BLaER1 treated with 17β-estradiol and CSF1 and Interleukin-3, amounts not matched to agents 10 nM and 100 nM (cell line): Measurements from ENCODE around the gene ARHGEF19.

Experiments
- H3K27ac ChIP-seq, 11 experiments: shearing (Covaris generic); formaldehyde crosslinking; 2 replicates each; pipeline ENCODE4 v1.8.1; 2022
- H3K27me3 ChIP-seq, 11 experiments: shearing (Covaris generic); formaldehyde crosslinking; 2 replicates each; pipeline ENCODE4 v1.8.1; 2022
- H3K36me3 ChIP-seq, 11 experiments: shearing (Covaris generic); formaldehyde crosslinking; 2 replicates each; pipeline ENCODE4 v1.8.1; 2022
- H3K4me1 ChIP-seq, 10 experiments: shearing (Covaris generic); formaldehyde crosslinking; 2 replicates each; pipeline ENCODE4 v1.8.1; 2022
- H3K4me2 ChIP-seq, 11 experiments: shearing (Covaris generic); formaldehyde crosslinking; 2 replicates each; pipeline ENCODE4 v1.8.1; 2022
- H3K4me3 ChIP-seq, 10 experiments: shearing (Covaris generic); formaldehyde crosslinking; 2 replicates each; pipeline ENCODE4 v1.8.1; 2022
- H3K9ac ChIP-seq, 11 experiments: shearing (Covaris generic); formaldehyde crosslinking; 2 replicates each; pipeline ENCODE4 v1.8.1; 2022
- H3K9me3 ChIP-seq, 11 experiments: shearing (Covaris generic); formaldehyde crosslinking; replicated peaks in 1 of 11; 2 replicates each; pipeline ENCODE4 v1.8.1; 2022
- H4K20me1 ChIP-seq, 11 experiments: shearing (Covaris generic); formaldehyde crosslinking; 2 replicates each; pipeline ENCODE4 v1.8.1; 2022
- Cebpa-rat ChIP-seq, 11 experiments: shearing (Covaris generic); IDR thresholded peaks; 2 replicates each; pipeline ENCODE4 v1.8.1; 2022

The ARHGEF19 gene

DNA sequence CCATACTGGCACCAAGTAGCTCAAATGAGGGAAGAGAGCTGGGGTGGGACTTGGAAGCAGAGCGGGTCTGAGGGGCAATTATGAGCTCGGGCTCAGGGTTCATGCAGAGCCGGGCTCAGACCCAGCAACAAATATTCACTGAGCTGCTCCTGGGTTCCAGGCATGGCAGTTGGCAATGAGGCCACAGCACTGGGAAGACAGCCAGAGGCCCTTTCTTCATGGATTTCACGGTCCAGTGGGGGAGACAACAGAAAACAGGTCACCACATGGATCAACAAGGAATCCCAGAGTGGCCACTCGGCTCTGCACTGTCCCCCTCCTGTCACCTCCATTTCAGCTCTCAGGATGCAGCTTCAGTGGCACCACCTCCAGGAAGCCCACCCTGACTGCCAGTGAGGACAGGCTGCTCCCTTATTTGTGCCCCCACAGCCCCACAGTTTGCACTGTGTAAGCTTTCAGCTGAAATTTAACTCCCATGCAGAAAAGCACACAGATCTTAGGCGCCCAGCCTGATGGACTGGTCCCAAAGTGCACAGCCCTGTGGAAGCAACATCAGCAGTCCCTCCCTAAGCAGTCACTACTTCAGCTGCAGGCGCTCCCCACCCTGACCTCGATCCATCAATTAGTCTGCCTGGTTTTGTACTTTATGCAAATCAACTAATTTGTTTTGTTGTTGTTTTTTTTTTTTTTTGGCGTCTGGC lies 22.4 kb downstream of the ARHGEF19 start:
- Histone ChIP-seq H3K36me3 (no peaks in the 10 kb centered on the region), H4K20me1 (no peaks in the 10 kb centered on the region; a peak in 1 of 22 replicates), H3K27ac (no peak overlapping the region), H3K4me2 (no peak overlapping the region), H3K27me3 (no peaks in the 10 kb centered on the region), H3K9me3 (no peaks in the 10 kb centered on the region), H3K4me3 (no peak overlapping the region), H3K4me1 (peaks cover 0 to 20% (median 11%) of the 10 kb centered on the region in 10 experiments; a peak in 16 of 20 replicates), H3K9ac (no peak overlapping the region)
- no peak for TF ChIP-seq Cebpa-rat (IDR thresholded peaks at IDR 0.05)

DNA sequence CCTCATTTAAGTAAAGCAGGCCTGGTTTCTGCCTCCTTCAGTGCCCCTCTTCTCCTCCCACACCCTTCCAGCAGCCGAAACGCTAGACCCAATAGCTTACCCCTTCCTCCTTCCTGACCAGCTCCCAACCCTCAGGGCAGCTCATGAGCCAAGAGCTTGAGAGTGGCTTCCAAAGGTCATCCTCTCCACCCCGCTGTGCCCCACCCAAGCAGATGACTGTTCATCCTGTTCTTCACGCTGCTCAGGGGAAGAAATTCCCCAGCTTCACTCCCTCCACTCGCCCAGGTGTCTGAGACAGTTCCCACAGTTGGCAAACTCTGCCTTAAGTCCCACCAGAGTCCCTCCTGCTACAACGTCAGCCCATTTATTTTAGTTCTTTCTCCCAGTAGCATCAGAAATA lies 23.4 kb downstream of the ARHGEF19 start:
- Histone ChIP-seq H4K20me1 (no peaks in the 10 kb centered on the region; a peak in 1 of 22 replicates), H3K4me3 (no peak overlapping the region), H3K36me3 (no peaks in the 10 kb centered on the region), H3K9me3 (no peaks in the 10 kb centered on the region), H3K27ac (no peak overlapping the region), H3K9ac (no peak overlapping the region), H3K4me2 (peak overlapping the region in 3 of 11 experiments; percentile 25 to 40 (median 29); a peak in 2 of 22 replicates), H3K4me1 (peaks cover 0 to 20% (median 11%) of the 10 kb centered on the region in 10 experiments; a peak in 16 of 20 replicates), H3K27me3 (no peaks in the 10 kb centered on the region)
- TF ChIP-seq Cebpa-rat (IDR thresholded peaks at IDR 0.05), result no peak

DNA sequence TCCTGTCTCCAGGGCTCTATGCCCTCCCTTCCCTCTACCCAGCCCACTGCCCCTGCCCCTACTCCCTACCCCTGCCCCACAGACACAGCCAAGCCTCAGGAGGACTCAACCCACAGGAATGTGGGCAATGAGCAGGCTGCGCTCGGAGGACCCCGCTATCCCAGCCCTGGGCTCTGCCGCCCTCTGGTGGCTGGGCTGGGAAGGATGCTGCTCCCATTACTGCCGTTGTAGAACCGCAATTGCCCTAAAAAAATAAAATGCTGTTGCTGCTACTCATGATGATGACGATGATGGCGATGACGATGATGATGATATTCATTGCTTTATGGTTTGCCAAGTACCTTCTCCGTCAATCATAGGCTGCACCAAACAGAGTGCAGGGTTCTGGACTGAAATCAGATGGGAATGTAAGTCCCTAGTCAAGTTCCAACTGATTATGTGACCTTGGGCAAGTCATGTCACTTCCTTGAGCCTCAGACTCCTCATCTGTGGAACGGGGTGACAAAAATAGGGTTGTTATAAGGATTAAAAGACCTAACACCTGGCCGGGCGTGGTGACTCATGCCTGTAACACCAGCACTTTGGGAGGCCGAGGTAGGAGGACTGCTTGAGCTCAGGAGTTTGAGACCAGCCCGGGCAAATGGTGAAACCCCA lies 24.6 kb downstream of the ARHGEF19 start:
- H4K20me1 ChIP-seq, result no peaks in the 10 kb centered on the region; a peak in 1 of 22 replicates
- H3K4me1 ChIP-seq, result peaks cover 0 to 20% (median 11%) of the 10 kb centered on the region in 10 experiments; a peak in 16 of 20 replicates
- H3K9ac ChIP-seq, result no peak overlapping the region
- H3K27ac ChIP-seq, result no peak overlapping the region
- no peaks in the 10 kb centered on the region for H3K36me3 ChIP-seq
- no peaks in the 10 kb centered on the region for H3K9me3 ChIP-seq
- no peak overlapping the region; a peak in 1 of 22 replicates for H3K4me2 ChIP-seq
- TF ChIP-seq Cebpa-rat (IDR thresholded peaks at IDR 0.05), result no peak
- H3K4me3 ChIP-seq, result no peak overlapping the region
- H3K27me3 ChIP-seq, result no peaks in the 10 kb centered on the region

DNA sequence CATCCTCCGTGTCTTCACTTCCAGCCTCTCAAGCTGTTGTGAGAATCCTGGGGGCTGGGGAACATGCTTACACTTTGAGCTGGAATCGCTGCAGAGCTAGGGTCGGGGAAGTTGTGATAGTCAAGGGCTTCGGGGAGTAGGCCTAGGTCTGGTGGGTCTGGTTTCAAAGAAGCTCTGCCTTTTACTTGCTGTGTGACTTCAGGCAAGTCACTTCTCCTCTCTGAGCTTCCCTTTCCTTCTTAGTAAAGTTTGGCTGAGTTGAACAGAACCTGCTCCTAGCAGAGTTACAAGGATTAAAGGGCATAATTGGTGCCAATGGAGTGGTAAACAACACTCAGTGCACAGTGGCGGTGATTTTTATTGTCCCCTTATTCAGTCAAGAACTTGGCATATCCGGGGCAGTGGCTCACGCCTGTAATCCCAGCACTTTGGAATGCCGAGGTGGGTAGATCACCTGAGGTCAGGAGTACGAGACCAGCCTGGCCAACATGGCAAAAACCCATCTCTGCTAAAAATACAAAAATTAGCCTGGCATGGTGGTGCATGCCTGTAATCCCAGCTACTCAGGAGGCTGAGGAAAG lies 25.7 kb downstream of the ARHGEF19 start:
- H4K20me1 ChIP-seq, result no peaks in the 10 kb centered on the region; a peak in 1 of 22 replicates
- H3K4me3 ChIP-seq, result no peak overlapping the region
- no peaks in the 10 kb centered on the region for H3K36me3 ChIP-seq
- H3K4me1 ChIP-seq, result peaks cover 0 to 20% (median 9%) of the 10 kb centered on the region in 10 experiments; a peak in 16 of 20 replicates
- TF ChIP-seq Cebpa-rat (IDR thresholded peaks at IDR 0.05), result no peak
- H3K27me3 ChIP-seq, result no peaks in the 10 kb centered on the region
- H3K4me2 ChIP-seq, result no peak overlapping the region
- H3K27ac ChIP-seq, result no peak overlapping the region
- H3K9ac ChIP-seq, result no peak overlapping the region
- no peaks in the 10 kb centered on the region for H3K9me3 ChIP-seq

DNA sequence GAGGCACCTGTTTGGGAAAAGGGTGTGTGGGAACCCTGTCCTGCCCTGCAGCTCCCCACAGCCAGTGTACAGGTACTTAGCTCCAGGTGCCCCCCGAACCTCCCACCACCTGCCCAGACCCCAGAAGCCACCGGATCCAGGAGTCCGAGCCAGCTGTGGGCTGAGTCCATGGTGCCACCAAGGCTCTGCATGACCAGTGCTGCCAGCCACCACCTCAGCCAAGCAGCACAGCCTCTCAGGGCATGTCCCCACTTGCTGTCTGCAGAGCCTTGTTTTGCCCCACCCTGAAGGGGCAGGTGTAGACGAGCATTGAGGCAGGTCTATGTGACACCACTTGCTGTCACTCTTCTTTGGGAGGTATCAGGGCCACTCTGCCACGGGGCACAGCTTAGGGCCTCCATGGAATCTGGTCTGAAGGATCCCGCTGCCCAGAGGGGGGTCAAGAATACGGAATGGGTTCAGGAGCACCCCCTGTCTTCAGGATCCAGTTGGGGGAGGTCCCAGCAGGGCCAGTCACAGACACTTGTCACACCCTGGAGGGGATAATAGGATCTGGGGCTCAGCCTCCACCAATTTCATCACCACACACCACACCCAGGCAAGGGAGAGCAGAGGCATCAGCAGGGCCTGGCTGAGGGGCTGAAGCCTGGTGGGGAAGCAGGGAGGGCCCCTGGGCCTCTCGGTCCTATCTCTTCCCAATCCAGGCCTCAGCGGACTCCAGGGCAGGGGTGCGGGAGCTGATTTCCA lies 27.7 kb downstream of the ARHGEF19 start:
- H3K9ac ChIP-seq, result no peak overlapping the region

DNA sequence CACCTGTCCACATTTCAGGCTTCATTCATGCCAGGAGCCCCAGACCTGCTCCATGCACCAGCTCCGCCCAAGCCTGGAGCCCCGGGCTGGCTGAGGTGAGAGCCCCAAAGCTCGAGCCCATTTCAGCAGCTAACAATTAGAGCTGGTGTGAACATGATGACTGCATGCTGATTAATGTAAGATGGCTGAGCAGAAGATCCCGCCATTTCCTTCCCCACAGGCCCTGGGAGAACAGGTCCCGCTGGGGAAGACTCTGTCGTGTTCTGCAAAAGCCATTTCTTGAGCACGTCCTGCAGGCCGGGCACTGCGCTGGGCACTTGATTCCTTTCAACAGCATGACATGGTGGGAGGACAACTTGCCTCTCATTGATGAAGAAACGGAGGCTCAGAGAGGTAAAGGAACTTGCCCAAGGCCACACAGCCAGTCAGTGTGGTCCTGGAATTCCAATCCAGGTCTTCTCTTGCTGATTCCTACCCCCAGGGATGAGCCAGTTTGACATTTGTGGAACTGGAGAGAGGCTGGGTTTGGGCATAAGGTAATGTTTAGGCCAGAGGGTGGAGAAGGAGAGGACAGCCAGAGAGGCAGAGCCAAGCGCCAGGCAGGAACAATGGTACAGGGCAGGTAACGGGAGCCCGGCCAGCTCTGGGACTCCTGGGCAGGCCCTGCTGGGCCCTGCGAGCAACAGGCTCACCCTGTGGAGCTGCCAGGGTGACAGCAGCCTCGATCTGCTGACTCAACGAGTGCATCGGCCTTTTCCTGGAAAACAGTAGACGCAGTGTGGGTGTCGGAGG lies 28.5 kb downstream of the ARHGEF19 start:
- H3K9me3 ChIP-seq, result no peaks in the 10 kb centered on the region
- no peak for TF ChIP-seq Cebpa-rat (IDR thresholded peaks at IDR 0.05)
- no peaks in the 10 kb centered on the region for H3K27me3 ChIP-seq
- no peak overlapping the region for H3K4me3 ChIP-seq
- no peaks in the 10 kb centered on the region for H4K20me1 ChIP-seq
- peaks cover 0 to 13% (median 0%) of the 10 kb centered on the region in 10 experiments; a peak in 4 of 20 replicates for H3K4me1 ChIP-seq
- H3K36me3 ChIP-seq, result no peaks in the 10 kb centered on the region
- H3K9ac ChIP-seq, result no peak overlapping the region
- no peak overlapping the region for H3K4me2 ChIP-seq
- H3K27ac ChIP-seq, result no peak overlapping the region

More for the DNA sequence above, 27.7 kb downstream of the ARHGEF19 start:
- no peaks in the 10 kb centered on the region for H3K9me3 ChIP-seq
- no peaks in the 10 kb centered on the region for H3K27me3 ChIP-seq
- no peak for TF ChIP-seq Cebpa-rat (IDR thresholded peaks at IDR 0.05)
- H3K4me3 ChIP-seq, result no peak overlapping the region
- no peaks in the 10 kb centered on the region for H4K20me1 ChIP-seq
- no peak overlapping the region for H3K4me2 ChIP-seq
- peaks cover 0 to 19% (median 0%) of the 10 kb centered on the region in 10 experiments; a peak in 4 of 20 replicates for H3K4me1 ChIP-seq
- H3K27ac ChIP-seq, result no peak overlapping the region
- no peaks in the 10 kb centered on the region for H3K36me3 ChIP-seq

DNA sequence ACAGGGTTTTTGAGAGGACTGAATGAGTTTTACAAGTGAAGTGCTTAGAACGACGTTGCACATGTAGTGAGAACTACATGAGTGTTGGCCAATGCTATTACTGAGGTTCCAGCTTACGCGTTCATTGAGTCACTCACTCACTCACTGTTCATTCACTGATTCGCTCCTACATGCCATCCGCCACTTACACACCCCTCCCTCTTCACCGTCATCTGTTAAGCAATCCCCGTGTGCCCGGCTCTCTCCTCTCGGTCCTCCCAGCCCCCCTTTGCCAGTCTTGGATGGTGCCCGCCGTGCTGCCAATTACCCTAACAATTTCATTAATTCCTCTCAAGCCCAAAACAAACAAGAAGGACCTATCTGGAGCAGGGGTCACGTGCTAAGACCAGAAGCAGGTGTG lies 29.3 kb downstream of the ARHGEF19 start:
- Histone ChIP-seq H3K4me1 (peaks cover 0 to 13% (median 1%) of the 10 kb centered on the region in 10 experiments; a peak in 5 of 20 replicates), H3K4me3 (no peak overlapping the region), H3K9me3 (no peaks in the 10 kb centered on the region), H3K4me2 (no peak overlapping the region), H3K36me3 (no peaks in the 10 kb centered on the region), H3K27ac (no peak overlapping the region), H3K9ac (no peak overlapping the region), H3K27me3 (no peaks in the 10 kb centered on the region), H4K20me1 (no peaks in the 10 kb centered on the region)
- no peak for TF ChIP-seq Cebpa-rat (IDR thresholded peaks at IDR 0.05)
